HUES64 (cell line): ENCODE data around the gene CCL8.

ENCODE experiments used
- H3K27ac ChIP-seq: 2 replicates; pipeline ENCODE4 v1.7.0; 2013; ENCODE audit warnings: low read depth, low read length, inconsistent platforms
- H3K27me3 ChIP-seq: 2 replicates; pipeline ENCODE4 v1.6.1; 2013; ENCODE audit warnings: mild to moderate bottlenecking, low read length; ENCODE audit not compliant: insufficient read depth
- H3K36me3 ChIP-seq: 2 replicates; pipeline ENCODE4 v1.6.1; 2013; ENCODE audit warnings: mild to moderate bottlenecking, low read length; ENCODE audit not compliant: insufficient read depth
- H3K4me1 ChIP-seq: 2 replicates; pipeline ENCODE4 v1.6.1; 2013; ENCODE audit warnings: mild to moderate bottlenecking, low read length, moderate library complexity; ENCODE audit not compliant: insufficient read depth
- H3K4me3 ChIP-seq: 2 replicates; pipeline ENCODE4 v1.5.1; 2013; ENCODE audit warnings: mild to moderate bottlenecking, low read length, moderate library complexity
- H3K9ac ChIP-seq: 2 replicates; pipeline ENCODE4 v1.6.1; 2013; ENCODE audit warnings: mild to moderate bottlenecking, low read depth, low read length
- H3K9me3 ChIP-seq: 2 replicates; pipeline ENCODE4 v1.6.1; 2013; ENCODE audit warnings: low read depth, low read length; ENCODE audit not compliant: insufficient read depth
- WGBS: fragments of 150-250, 120-280 bp; methylation state at CpG from one replicate; pipeline ENCODE4 v1.1.7; 2013; ENCODE audit warnings: missing lambda C conversion rate; 5-methylcytosine and 5-hydroxymethylcytosine counted together

CCL8 gene

DNA sequence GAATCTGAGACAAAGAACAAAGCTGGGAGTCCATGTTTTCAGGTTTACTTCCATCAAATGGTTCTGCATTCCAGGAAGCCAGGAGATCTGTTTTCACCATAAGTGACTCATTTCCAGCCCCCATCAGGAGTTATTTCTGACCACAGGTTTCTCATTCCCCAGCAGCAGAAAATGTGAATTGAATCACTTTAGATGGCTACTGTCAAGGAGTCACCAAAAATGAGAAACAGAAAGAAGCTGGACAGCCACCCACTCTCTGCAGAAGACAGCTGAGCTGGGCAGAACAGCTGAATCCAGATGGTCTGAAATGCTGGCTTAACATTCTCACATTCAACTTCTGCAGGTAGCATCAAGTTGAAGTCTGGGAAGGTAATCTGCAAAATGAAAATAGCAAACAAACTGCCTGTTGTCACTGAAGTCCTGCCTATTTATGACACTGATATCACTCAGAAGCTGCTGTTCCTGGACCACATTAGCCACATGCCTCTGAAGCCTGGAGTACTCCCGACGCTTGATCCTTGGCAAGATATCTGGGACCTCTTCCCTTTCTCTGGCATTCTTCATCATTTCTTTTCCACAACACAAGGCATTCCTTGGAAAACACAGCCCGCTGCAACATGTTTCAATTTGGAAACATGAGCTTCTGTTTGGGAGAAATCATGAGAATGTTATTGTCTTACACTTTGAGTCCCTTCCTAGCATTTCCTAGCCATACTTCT is 18.4 kb upstream of the CCL8 start:
- Histone ChIP-seq H3K27ac (no peak overlapping the region), H3K4me3 (no peak overlapping the region), H3K27me3 (peaks cover 5% of the 10 kb centered on the region; the same call in 1 of the 2 replicates), H3K36me3 (no peaks in the 10 kb centered on the region), H3K4me1 (no peaks in the 10 kb centered on the region), H3K9ac (no peak overlapping the region), H3K9me3 (no peaks in the 10 kb centered on the region)
- WGBS: 93% methylated on average over 3 of the region's 3 CpGs

GRCh38 chr17:34301986-34302385 is 17.2 kb upstream of the CCL8 start:
- Histone ChIP-seq H3K9ac (no peak overlapping the region), H3K9me3 (no peaks in the 10 kb centered on the region), H3K4me3 (no peak overlapping the region), H3K27me3 (peaks cover 5% of the 10 kb centered on the region; the same call in 1 of the 2 replicates), H3K36me3 (no peaks in the 10 kb centered on the region), H3K4me1 (no peaks in the 10 kb centered on the region), H3K27ac (no peak overlapping the region)
- 73% methylated on average over 2 of the region's 2 CpGs for WGBS

DNA sequence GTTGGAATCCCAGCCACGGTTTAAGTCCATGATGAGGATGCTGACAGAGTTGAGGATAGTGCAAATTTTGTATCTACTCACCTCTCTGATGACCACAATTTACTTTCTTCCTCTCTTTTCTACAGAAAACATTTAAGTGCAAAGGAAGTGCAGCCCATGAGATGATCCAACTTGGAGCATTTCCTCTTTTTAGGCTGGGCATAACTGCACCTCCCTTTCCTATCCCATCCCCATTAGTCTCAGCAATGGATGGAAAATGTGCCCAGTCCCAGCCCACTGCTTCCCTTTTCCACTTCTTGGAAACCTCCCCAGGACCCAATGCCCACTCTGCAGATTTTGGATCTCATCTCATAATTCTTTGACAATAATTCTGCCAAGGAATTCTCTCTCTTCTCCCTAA is 16.6 kb upstream of the CCL8 start:
- WGBS: 100% methylated on average over 1 of the region's 1 CpG
- Histone ChIP-seq H3K27ac (no peak overlapping the region), H3K4me3 (no peak overlapping the region), H3K4me1 (no peaks in the 10 kb centered on the region), H3K36me3 (no peaks in the 10 kb centered on the region), H3K27me3 (peaks cover 5% of the 10 kb centered on the region; the same call in 1 of the 2 replicates), H3K9ac (no peak overlapping the region), H3K9me3 (no peaks in the 10 kb centered on the region)

DNA sequence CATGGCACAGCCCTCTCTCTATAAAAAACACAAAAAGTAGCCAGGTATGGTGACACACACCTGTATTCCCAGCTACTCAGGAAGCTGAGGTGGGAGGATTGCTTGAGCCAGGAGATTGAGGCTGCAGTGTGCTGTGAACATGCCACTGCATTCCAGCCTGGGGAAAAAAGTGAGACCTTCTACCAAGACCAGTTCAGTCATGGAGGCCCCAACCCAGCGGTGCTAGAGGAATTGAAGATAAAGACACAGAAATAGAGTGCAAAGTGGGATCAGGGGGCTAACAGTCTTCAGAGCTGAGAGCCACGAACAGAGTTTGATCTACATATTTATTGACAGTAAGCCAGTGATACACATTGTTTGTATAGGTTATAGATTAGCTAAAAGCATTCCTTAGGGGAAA is 15.6 kb upstream of the CCL8 start:
- H3K4me1 ChIP-seq: no peaks in the 10 kb centered on the region
- H3K9me3 ChIP-seq: no peaks in the 10 kb centered on the region
- H3K4me3 ChIP-seq: no peak overlapping the region
- WGBS: 95% methylated on average over 2 of the region's 2 CpGs
- no peaks in the 10 kb centered on the region for H3K36me3 ChIP-seq
- H3K27ac ChIP-seq: no peak overlapping the region
- H3K27me3 ChIP-seq: peaks cover 2% of the 10 kb centered on the region; the same call in 1 of the 2 replicates
- H3K9ac ChIP-seq: no peak overlapping the region

DNA sequence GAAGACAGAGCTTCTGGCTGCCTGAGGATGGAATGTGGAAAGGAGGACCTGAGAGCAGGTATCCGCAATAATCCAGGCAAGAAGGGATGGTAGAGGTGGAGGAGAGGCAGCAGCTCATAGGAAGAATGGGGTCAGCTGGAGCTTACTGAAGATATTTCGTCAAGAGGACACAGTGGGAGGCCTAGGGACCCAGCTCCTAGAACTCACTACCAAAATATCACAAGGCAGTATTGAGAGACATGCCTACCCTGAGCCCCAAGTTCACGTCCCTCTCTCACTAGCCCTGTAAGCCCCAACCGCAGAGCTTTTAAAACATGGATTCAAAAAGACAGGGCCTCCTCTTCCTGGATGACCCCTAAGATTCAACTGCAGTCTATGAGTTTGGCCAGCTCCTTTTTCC is 14.2 kb upstream of the CCL8 start:
- WGBS: 91% methylated on average over 4 of the region's 4 CpGs
- Histone ChIP-seq H3K9ac (no peak overlapping the region), H3K4me3 (no peak overlapping the region), H3K36me3 (no peaks in the 10 kb centered on the region), H3K27ac (no peak overlapping the region), H3K9me3 (no peaks in the 10 kb centered on the region), H3K4me1 (no peaks in the 10 kb centered on the region), H3K27me3 (no peaks in the 10 kb centered on the region)

- H3K4me1 ChIP-seq: no peaks in the 10 kb centered on the region
- H3K4me3 ChIP-seq: no peak overlapping the region
- no peaks in the 10 kb centered on the region for H3K36me3 ChIP-seq
- H3K27ac ChIP-seq: no peak overlapping the region
- H3K9ac ChIP-seq: no peak overlapping the region
- H3K9me3 ChIP-seq: no peaks in the 10 kb centered on the region
- H3K27me3 ChIP-seq: no peaks in the 10 kb centered on the region
Observed at GRCh38 chr17:34305606-34306005, 13.6 kb upstream of the CCL8 start.

- Histone ChIP-seq H3K27me3 (no peaks in the 10 kb centered on the region), H3K36me3 (no peaks in the 10 kb centered on the region)
Observed at GRCh38 chr17:34306466-34306865, 12.8 kb upstream of the CCL8 start.

GRCh38 chr17:34307110-34307509 is 12.1 kb upstream of the CCL8 start:
- H3K36me3 ChIP-seq: no peaks in the 10 kb centered on the region

More at GRCh38 chr17:34306466-34306865, 12.8 kb upstream of the CCL8 start:
- H3K9me3 ChIP-seq: no peaks in the 10 kb centered on the region
- 73% methylated on average over 3 of the region's 3 CpGs for WGBS
- H3K4me3 ChIP-seq: no peak overlapping the region
- no peaks in the 10 kb centered on the region for H3K4me1 ChIP-seq
- no peak overlapping the region for H3K27ac ChIP-seq
- H3K9ac ChIP-seq: no peak overlapping the region

GRCh38 chr17:34308371-34308770 is 10.9 kb upstream of the CCL8 start:
- Histone ChIP-seq H3K36me3 (no peaks in the 10 kb centered on the region), H3K9ac (no peak overlapping the region), H3K9me3 (no peaks in the 10 kb centered on the region), H3K27me3 (no peaks in the 10 kb centered on the region), H3K4me3 (no peak overlapping the region), H3K4me1 (no peaks in the 10 kb centered on the region), H3K27ac (no peak overlapping the region)

More at GRCh38 chr17:34307110-34307509, 12.1 kb upstream of the CCL8 start:
- no peaks in the 10 kb centered on the region for H3K27me3 ChIP-seq
- H3K4me3 ChIP-seq: no peak overlapping the region
- no peaks in the 10 kb centered on the region for H3K9me3 ChIP-seq
- WGBS: 71% methylated on average over 3 of the region's 3 CpGs
- no peak overlapping the region for H3K9ac ChIP-seq
- H3K27ac ChIP-seq: no peak overlapping the region
- H3K4me1 ChIP-seq: no peaks in the 10 kb centered on the region

DNA sequence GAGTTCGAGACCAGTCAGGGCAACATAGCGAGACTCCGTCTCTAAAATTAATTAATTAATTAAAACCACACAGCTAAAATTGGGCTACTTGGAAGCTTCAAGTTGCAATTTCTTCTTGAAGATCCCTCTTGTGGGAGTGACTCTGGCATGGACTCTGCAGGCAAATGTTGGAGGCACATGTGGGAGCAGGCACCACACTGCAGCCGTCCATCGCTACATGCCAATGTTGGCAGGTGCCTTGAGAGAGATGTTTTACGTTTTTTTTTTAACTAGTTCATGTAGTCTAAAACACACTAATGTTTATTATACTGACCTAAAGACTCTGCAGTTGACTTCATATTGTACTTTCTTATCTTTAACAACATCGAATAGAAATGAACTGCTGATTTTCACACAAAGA is 7.9 kb upstream of the CCL8 start:
- Histone ChIP-seq H3K27ac (no peak overlapping the region), H3K27me3 (no peaks in the 10 kb centered on the region), H3K9me3 (no peaks in the 10 kb centered on the region), H3K4me1 (no peaks in the 10 kb centered on the region), H3K9ac (no peak overlapping the region), H3K36me3 (no peaks in the 10 kb centered on the region), H3K4me3 (no peak overlapping the region)
- WGBS: 87% methylated on average over 6 of the region's 7 CpGs

DNA sequence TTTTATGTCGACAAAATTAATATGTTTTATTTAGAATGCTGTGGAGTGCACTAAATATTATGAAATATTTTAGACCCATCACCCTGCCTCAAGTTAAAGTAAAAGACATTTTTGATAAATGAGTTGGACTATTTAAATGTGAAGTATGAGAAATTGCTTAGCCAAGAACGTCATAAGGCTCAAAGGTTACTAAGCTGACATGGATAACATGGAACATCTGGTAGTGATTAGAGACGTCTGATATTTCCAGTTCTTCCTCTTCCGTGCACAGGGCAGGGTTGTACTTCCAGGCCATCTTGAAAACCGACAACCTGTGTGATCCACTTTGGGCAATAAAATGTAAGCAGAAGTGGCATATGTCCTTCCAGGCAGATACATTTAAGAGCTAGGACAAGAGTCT is 7.2 kb upstream of the CCL8 start:
- H3K9me3 ChIP-seq: no peaks in the 10 kb centered on the region
- WGBS: 69% methylated on average over 4 of the region's 5 CpGs

GRCh38 chr17:34313164-34313563 is 6.1 kb upstream of the CCL8 start:
- H3K4me3 ChIP-seq: no peak overlapping the region
- H3K27me3 ChIP-seq: no peaks in the 10 kb centered on the region
- no peak overlapping the region for H3K9ac ChIP-seq
- 91% methylated on average over 4 of the region's 4 CpGs for WGBS
- no peaks in the 10 kb centered on the region for H3K4me1 ChIP-seq
- no peaks in the 10 kb centered on the region for H3K9me3 ChIP-seq
- no peaks in the 10 kb centered on the region for H3K36me3 ChIP-seq
- H3K27ac ChIP-seq: no peak overlapping the region

More for the DNA sequence above, 7.2 kb upstream of the CCL8 start:
- H3K4me3 ChIP-seq: no peak overlapping the region
- no peak overlapping the region for H3K9ac ChIP-seq
- H3K4me1 ChIP-seq: no peaks in the 10 kb centered on the region
- no peak overlapping the region for H3K27ac ChIP-seq
- no peaks in the 10 kb centered on the region for H3K36me3 ChIP-seq
- no peaks in the 10 kb centered on the region for H3K27me3 ChIP-seq
